Gastrocnemius medialis (tissue), 4 donors: ENCODE measurements around the gene PTPRC. TPM values are rescaled to one million over a fixed set of nuclear protein-coding genes. Genes with fewer than 3 reads are reported as not detected.

Source experiments
- ATAC-seq, 2 donors: fragments of 150-250 bp; one replicate each; pipeline ENCODE4 v1.9.1; 2016
- DNase-seq, 2 donors: peaks; one replicate each; pipeline ENCODE4 v3.0.0-alpha.2; 2019
- H3K27ac ChIP-seq, 4 donors: fragments of 200-600 bp; sonication (generic); 1 replicate in 1 of 4; 2 replicates in 3 of 4; pipeline ENCODE4 v1.5.1; 2016 to 2018; ENCODE audit warnings: mild to moderate bottlenecking in 2 of 4, moderate library complexity in 1 of 4
- H3K27me3 ChIP-seq, 3 donors: fragments of 200-600 bp; sonication (generic) in 2 of 3; 1 replicate in 1 of 3; 2 replicates in 2 of 3; pipeline versions ENCODE4 v1.5.1 to v1.6.0; 2016 to 2019; ENCODE audit warnings: mild to moderate bottlenecking in 1 of 3, moderate library complexity in 1 of 3
- H3K36me3 ChIP-seq, 2 donors: fragments of 200-600 bp; sonication (generic) in 1 of 2; one replicate each; pipeline ENCODE4 v1.5.1; 2017 to 2018
- H3K4me1 ChIP-seq, 2 donors: fragments of 200-600 bp; sonication (generic) in 1 of 2; one replicate each; pipeline ENCODE4 v1.5.1; 2016 to 2017; ENCODE audit warnings: mild to moderate bottlenecking in 2 of 2
- H3K4me3 ChIP-seq, 4 donors: fragments of 200-600 bp; sonication (generic) in 3 of 4; 1 replicate in 1 of 4; 2 replicates in 3 of 4; pipeline ENCODE4 v1.5.1; 2016 to 2019; ENCODE audit warnings: mild to moderate bottlenecking in 2 of 4
- H3K9me3 ChIP-seq, 3 donors: fragments of 200-600 bp; sonication (generic) in 2 of 3; 1 replicate in 1 of 3; 2 replicates in 2 of 3; pipeline ENCODE4 v1.5.1; 2016 to 2019
- POLR2A ChIP-seq, 2 donors: fragments of 450-650 bp; IDR thresholded peaks; one replicate each; pipeline ENCODE4 v1.6.1; 2017; ENCODE audit warnings: antibody characterized with exemption in 2 of 2, mild to moderate bottlenecking in 2 of 2, moderate library complexity in 2 of 2
- in situ Hi-C, 4 donors: fragments of 200-750 bp; cut with MboI; loops; one replicate each; pipeline versions ENCODE4 v1.15.0 to v1.8.0; 2017; ENCODE audit warnings: low sequenced_read_pairs in 4 of 4
- intact Hi-C: fragments of 100-400 bp; cut with DNase I; formaldehyde crosslinking; loops from one replicate; pipeline ENCODE4 v1.15.1; 2023; ENCODE audit warnings: low total_unique reads
- total RNA-seq, 4 donors: library from RNA; depleted of rRNA; stranded (reverse); fragments of >200 nt; gene quantifications; one replicate each; pipeline versions ENCODE4 v1.1.0 to v1.2.3, GENCODE V29; 2016
- TF ChIP-seq, protein P1 (sequence below), 5 experiments: fragments of 450-650 bp in 3 of 5; fragments of 200-600 bp in 2 of 5; sonication (generic) in 2 of 5; IDR thresholded peaks in 4 of 5; conservative IDR thresholded peaks in 1 of 5; 1 replicate in 4 of 5; 2 replicates in 1 of 5; pipeline ENCODE4 v1.5.1; 2016 to 2019; ENCODE audit warnings: antibody characterized with exemption in 5 of 5, mild to moderate bottlenecking in 3 of 5, moderate library complexity in 3 of 5

The PTPRC gene
- total RNA-seq, 4 donors from 2014 or later = 1.7 to 10.4 (median 5.3) TPM

DNA sequence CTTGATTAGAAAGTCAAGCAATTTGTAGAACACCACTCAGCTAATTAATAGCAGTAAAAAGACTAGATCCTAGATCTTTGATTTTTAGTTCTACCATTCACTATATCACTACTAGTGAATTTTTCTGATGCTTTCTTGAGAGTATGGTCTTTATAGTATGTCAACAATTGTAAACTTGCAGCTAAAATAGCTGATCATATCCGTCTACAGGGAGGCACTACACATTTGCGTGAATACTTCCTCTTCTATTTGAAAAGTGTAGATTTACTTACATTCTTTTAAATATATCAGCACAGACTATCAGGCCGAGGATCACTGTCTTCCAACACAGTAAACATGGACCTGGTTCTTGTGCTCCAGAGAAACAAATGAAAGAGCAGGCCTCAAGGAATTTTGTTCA is 18.6 kb upstream of the PTPRC start:
- in situ Hi-C loops = no loop called here
- DNase-seq (no peak), ATAC-seq (no peak)
- H3K27ac ChIP-seq = no peak overlapping the region
- no peaks in the 10 kb centered on the region for H3K4me1 ChIP-seq
- TF ChIP-seq, protein P1, sequence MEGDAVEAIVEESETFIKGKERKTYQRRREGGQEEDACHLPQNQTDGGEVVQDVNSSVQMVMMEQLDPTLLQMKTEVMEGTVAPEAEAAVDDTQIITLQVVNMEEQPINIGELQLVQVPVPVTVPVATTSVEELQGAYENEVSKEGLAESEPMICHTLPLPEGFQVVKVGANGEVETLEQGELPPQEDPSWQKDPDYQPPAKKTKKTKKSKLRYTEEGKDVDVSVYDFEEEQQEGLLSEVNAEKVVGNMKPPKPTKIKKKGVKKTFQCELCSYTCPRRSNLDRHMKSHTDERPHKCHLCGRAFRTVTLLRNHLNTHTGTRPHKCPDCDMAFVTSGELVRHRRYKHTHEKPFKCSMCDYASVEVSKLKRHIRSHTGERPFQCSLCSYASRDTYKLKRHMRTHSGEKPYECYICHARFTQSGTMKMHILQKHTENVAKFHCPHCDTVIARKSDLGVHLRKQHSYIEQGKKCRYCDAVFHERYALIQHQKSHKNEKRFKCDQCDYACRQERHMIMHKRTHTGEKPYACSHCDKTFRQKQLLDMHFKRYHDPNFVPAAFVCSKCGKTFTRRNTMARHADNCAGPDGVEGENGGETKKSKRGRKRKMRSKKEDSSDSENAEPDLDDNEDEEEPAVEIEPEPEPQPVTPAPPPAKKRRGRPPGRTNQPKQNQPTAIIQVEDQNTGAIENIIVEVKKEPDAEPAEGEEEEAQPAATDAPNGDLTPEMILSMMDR (IDR thresholded peaks at IDR 0.05 in 4 of 5, conservative IDR thresholded peaks at IDR 0.05 in 1 of 5) = no peak
- no peak for TF ChIP-seq POLR2A (IDR thresholded peaks at IDR 0.05)
- H3K27me3 ChIP-seq = no peaks in the 10 kb centered on the region
- intact Hi-C loops = no loop called here
- no peaks in the 10 kb centered on the region for H3K36me3 ChIP-seq
- no peak overlapping the region for H3K4me3 ChIP-seq
- H3K9me3 ChIP-seq = no peaks in the 10 kb centered on the region

DNA sequence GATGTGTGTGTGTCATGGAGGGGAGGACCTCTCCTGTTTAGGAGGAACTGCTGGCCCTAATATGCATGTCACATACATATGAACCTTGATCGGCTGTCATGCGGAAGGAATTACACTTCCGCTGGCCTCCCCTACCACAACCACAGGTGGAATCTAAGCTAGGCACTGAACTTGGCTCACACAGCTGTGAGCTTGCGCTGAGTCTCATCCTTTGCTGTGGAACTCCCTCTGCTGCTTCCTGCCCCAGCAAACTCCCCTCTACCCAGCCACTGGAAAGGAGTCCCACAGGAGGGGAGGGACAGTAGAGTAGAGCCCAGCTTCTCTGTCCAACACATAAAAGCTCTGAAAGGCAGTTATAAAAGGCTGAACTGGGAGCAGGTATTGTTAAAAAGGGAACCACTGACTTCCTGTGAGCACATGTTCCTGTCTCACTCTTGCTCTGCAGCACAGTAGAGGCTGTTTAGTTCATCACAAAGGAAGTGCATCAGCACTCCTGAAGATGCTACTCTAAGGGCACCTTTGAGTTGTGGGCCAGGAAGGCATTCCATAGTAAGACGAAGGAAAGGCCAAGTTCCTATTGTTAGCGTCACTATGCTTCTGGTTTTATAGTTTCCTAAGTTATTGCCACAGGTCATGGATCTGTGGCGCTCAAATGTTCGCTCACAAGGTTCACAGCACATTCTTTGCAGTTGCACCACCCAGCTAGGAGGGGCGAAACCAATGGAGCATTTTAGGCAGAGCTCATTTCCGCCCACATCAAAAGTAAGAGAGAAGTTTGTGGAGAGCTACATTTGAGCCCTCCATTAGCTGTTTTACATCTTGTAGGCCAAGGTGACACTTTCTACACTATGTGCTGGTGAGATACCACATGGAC is 17.7 kb upstream of the PTPRC start:
- no peaks in the 10 kb centered on the region for H3K27me3 ChIP-seq
- ATAC-seq = no peak
- intact Hi-C loops = no loop called here
- no peak for TF ChIP-seq POLR2A (IDR thresholded peaks at IDR 0.05)
- TF ChIP-seq, protein P1 (IDR thresholded peaks at IDR 0.05 in 4 of 5, conservative IDR thresholded peaks at IDR 0.05 in 1 of 5) = no peak
- no peak for DNase-seq
- H3K4me3 ChIP-seq = no peak overlapping the region
- in situ Hi-C loops = no loop called here
- H3K9me3 ChIP-seq = no peaks in the 10 kb centered on the region
- H3K4me1 ChIP-seq = no peaks in the 10 kb centered on the region
- no peak overlapping the region for H3K27ac ChIP-seq
- no peaks in the 10 kb centered on the region for H3K36me3 ChIP-seq

GRCh38 chr1:198622001-198622400 is 16.8 kb upstream of the PTPRC start:
- Histone ChIP-seq H3K36me3 (no peaks in the 10 kb centered on the region), H3K9me3 (no peaks in the 10 kb centered on the region), H3K4me1 (no peaks in the 10 kb centered on the region), H3K27me3 (no peaks in the 10 kb centered on the region), H3K4me3 (no peak overlapping the region), H3K27ac (no peak overlapping the region)
- no peak for TF ChIP-seq POLR2A (IDR thresholded peaks at IDR 0.05)
- TF ChIP-seq, protein P1 (IDR thresholded peaks at IDR 0.05 in 4 of 5, conservative IDR thresholded peaks at IDR 0.05 in 1 of 5) = no peak
- DNase-seq = no peak
- no peak for ATAC-seq
- in situ Hi-C loops (no loop called here), intact Hi-C loops (no loop called here)

DNA sequence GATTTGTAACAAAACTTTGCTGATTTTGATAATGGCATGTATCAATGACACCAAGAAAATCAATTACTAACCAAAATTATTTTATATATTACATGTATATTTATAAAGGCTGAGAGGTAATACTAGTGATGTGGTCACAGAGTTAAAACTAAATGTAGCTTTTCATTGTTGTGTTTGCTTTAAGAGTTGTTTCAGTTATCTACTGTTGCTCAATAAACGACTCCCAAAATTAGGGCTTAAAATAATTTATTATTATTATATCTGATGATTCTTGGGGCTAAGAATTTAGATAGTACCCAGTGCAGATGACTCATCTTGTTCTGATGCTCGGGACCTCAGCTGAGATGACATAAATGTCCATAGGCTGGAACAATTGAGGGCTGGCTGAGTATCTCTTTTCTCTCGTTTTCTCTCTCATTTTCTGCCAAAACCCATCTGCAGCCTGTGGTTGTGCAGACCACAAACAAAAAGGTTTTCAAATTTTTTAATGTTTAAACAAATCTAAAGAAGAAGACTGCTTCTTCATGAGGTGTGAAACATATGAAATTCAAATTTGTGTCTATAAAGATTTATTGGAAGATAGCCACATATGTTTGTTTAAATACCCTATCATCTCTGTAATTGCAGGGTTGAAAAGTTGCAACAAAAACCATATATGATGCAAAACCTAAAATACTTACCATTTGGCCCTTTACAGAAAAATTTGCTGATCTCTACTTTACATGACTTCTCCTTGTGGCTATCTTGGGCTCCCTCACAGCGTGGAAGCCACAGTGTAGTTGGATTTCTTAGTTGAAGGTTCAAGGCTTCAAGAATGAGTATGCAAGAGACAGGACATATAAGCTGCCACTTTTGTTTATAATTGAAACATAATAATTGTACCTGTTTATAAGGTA is 14.8 kb upstream of the PTPRC start:
- H3K27ac ChIP-seq = no peak overlapping the region
- no peaks in the 10 kb centered on the region for H3K27me3 ChIP-seq
- no peak overlapping the region for H3K4me3 ChIP-seq
- DNase-seq (no peak), ATAC-seq (no peak)
- TF ChIP-seq POLR2A (IDR thresholded peaks at IDR 0.05) = no peak
- TF ChIP-seq, protein P1 (IDR thresholded peaks at IDR 0.05 in 4 of 5, conservative IDR thresholded peaks at IDR 0.05 in 1 of 5) = no peak
- H3K4me1 ChIP-seq = no peaks in the 10 kb centered on the region
- intact Hi-C loops (no loop called here), in situ Hi-C loops (no loop called here)
- no peaks in the 10 kb centered on the region for H3K36me3 ChIP-seq
- no peaks in the 10 kb centered on the region for H3K9me3 ChIP-seq
